ENCODE results near the gene JAZF1. TPM values are rescaled to one million over a fixed set of nuclear protein-coding genes. Genes with fewer than 3 reads are reported as not detected.
A peak's percentile ranks its signal among the peaks of the same experiment; 100 is the strongest.

Gene JAZF1
- total and polyA plus RNA-seq, 12 donors, result 6.9 to 42.3 (median 30.0) TPM

- intact Hi-C loops (cut with DNase I), result loop anchor here in 3 of 10 donors (10.0 kb wide), 1 partner anchor 594 kb away; no protein-coding TSS in a partner anchor
Observed at GRCh38 chr7:27788437-27788836, 392.2 kb downstream of the JAZF1 start.

GRCh38 chr7:27784399-27785053, 396.1 kb downstream of the JAZF1 start:
- Histone ChIP-seq H3K27me3 (no peaks in the 10 kb centered on the region), H3K36me3 (peaks cover 0 to 52% (median 15%) of the 10 kb centered on the region in 9 donors), H3K27ac (no peak overlapping the region), H3K4me3 (no peak overlapping the region), H3K9me3 (no peaks in the 10 kb centered on the region), H3K4me1 (peaks cover 0 to 25% (median 8%) of the 10 kb centered on the region in 9 donors)
- no peak for DNase-seq
- 67 to 77% methylated on average over 6 of the region's 6 CpGs for WGBS, 2 donors
- no peak for ATAC-seq
- peak in 8 of 9 donors; percentile 21 to 67 (median 54) for TF ChIP-seq CTCF (IDR thresholded peaks at IDR 0.05)
- intact Hi-C loops (cut with DNase I), result loop anchor here in 3 of 10 donors (10.0 kb wide), 1 partner anchor 590 kb away; no protein-coding TSS in a partner anchor

More at GRCh38 chr7:27788437-27788836, 392.2 kb downstream of the JAZF1 start:
- Histone ChIP-seq H3K4me1 (peaks cover 0 to 9% (median 4%) of the 10 kb centered on the region in 9 donors), H3K9me3 (no peaks in the 10 kb centered on the region), H3K27ac (no peak overlapping the region), H3K27me3 (no peaks in the 10 kb centered on the region), H3K36me3 (peaks cover 0 to 85% (median 27%) of the 10 kb centered on the region in 9 donors), H3K4me3 (no peak overlapping the region)
- DNase-seq, result no peak
- no peak for ATAC-seq
- no peak for TF ChIP-seq CTCF (IDR thresholded peaks at IDR 0.05)

GRCh38 chr7:27782849-27783248, 397.7 kb downstream of the JAZF1 start:
- ATAC-seq, result no peak
- H3K4me1 ChIP-seq, result peaks cover 0 to 28% (median 8%) of the 10 kb centered on the region in 9 donors
- WGBS, 2 donors, result 64 to 74% methylated on average over 2 of the region's 2 CpGs
- H3K27ac ChIP-seq, result no peak overlapping the region
- no peak overlapping the region for H3K4me3 ChIP-seq
- TF ChIP-seq CTCF (IDR thresholded peaks at IDR 0.05), result no peak
- H3K9me3 ChIP-seq, result no peaks in the 10 kb centered on the region
- H3K27me3 ChIP-seq, result no peaks in the 10 kb centered on the region
- intact Hi-C loops (cut with DNase I), result loop anchor here in 3 of 10 donors (10.0 kb wide), 1 partner anchor 588 kb away; no protein-coding TSS in a partner anchor
- H3K36me3 ChIP-seq, result peaks cover 0 to 41% (median 15%) of the 10 kb centered on the region in 9 donors
- no peak for DNase-seq

- WGBS, 2 donors, result 93 to 95% methylated on average over 2 of the region's 2 CpGs
- intact Hi-C loops (cut with DNase I), result loop anchor here in 3 of 10 donors (10.0 kb wide), 1 partner anchor 586 kb away; no protein-coding TSS in a partner anchor
Observed at GRCh38 chr7:27781188-27781587, 399.4 kb downstream of the JAZF1 start.

More at GRCh38 chr7:27781188-27781587, 399.4 kb downstream of the JAZF1 start:
- DNase-seq (no peak), ATAC-seq (no peak)
- H3K27ac ChIP-seq, result no peak overlapping the region
- no peaks in the 10 kb centered on the region for H3K9me3 ChIP-seq
- peaks cover 0 to 25% (median 10%) of the 10 kb centered on the region in 9 donors for H3K36me3 ChIP-seq
- no peak overlapping the region for H3K4me3 ChIP-seq
- no peaks in the 10 kb centered on the region for H3K27me3 ChIP-seq
- TF ChIP-seq CTCF (IDR thresholded peaks at IDR 0.05), result no peak
- H3K4me1 ChIP-seq, result peaks cover 0 to 44% (median 9%) of the 10 kb centered on the region in 9 donors

Other genes starting within 250 kb of the JAZF1 start
- 100 to 1,000 TPM in 1 of 10 donors, 10 to 100 TPM in 6, 1 to 10 TPM in 3; 4.7 to 170 (median 21.9) TPM for gene CREB5, start 231.7 kb upstream of the JAZF1 start, total RNA-seq
- gene CREB5, start 231.7 kb upstream of the JAZF1 start, polyA plus RNA-seq, result 10 to 100 TPM; 12.9 to 16.7 TPM